Testis (tissue), 2 donors: ENCODE data around the gene COG4.

ENCODE experiments used
- CTCF ChIP-seq, 3 experiments: fragments of 450-650 bp in 2 of 3; fragments of 200-600 bp in 1 of 3; sonication (generic) in 1 of 3; IDR thresholded peaks; one replicate each; pipeline ENCODE4 v1.5.1; 2016 to 2019; ENCODE audit warnings: antibody characterized with exemption in 3 of 3, mild to moderate bottlenecking in 2 of 3, moderate library complexity in 1 of 3
- POLR2A ChIP-seq: fragments of 450-650 bp; IDR thresholded peaks from one replicate; pipeline ENCODE4 v1.6.1; 2017; ENCODE audit warnings: antibody characterized with exemption, mild to moderate bottlenecking, moderate library complexity

GRCh38 chr16:70474320-70475053 is 48.9 kb downstream of the COG4 start:
- TF ChIP-seq CTCF (IDR thresholded peaks at IDR 0.05) (no peak), POLR2A (no peak)
